ENCODE results near the gene MTHFR.

Gene MTHFR

GRCh38 chr1:11797525-11798216 is 8.1 kb downstream of the MTHFR start:
- no peak for DNase-seq (ENCODE audit: low spot score)

- no peak for DNase-seq (ENCODE audit: low spot score)
These were observed 9.5 kb downstream of the MTHFR start for GRCh38 chr1:11796036-11796828.

GRCh38 chr1:11795238-11795890 is 10.4 kb downstream of the MTHFR start:
- no peak for DNase-seq (ENCODE audit: low spot score)

GRCh38 chr1:11794446-11795237 is 11.1 kb downstream of the MTHFR start:
- DNase-seq (ENCODE audit: low spot score): no peak

GRCh38 chr1:11793819-11794218 is 11.9 kb downstream of the MTHFR start:
- no peak for DNase-seq (ENCODE audit: low spot score)

- DNase-seq (ENCODE audit: low spot score): no peak
These were observed 13.7 kb downstream of the MTHFR start for GRCh38 chr1:11792106-11792505.

GRCh38 chr1:11790880-11791715 is 14.7 kb downstream of the MTHFR start:
- DNase-seq (ENCODE audit: low spot score): no peak

- DNase-seq (ENCODE audit: low spot score): no peak
These were observed 15.5 kb downstream of the MTHFR start for GRCh38 chr1:11790101-11790879.

GRCh38 chr1:11789126-11790067 is 16.4 kb downstream of the MTHFR start:
- DNase-seq (ENCODE audit: low spot score): no peak

GRCh38 chr1:11788549-11789053 is 17.2 kb downstream of the MTHFR start:
- no peak for DNase-seq (ENCODE audit: low spot score)

- no peak for DNase-seq (ENCODE audit: low spot score)
These were observed 17.8 kb downstream of the MTHFR start for GRCh38 chr1:11787804-11788436.

- no peak for DNase-seq (ENCODE audit: low spot score)
These were observed 18.4 kb downstream of the MTHFR start for GRCh38 chr1:11787251-11787803.

GRCh38 chr1:11786168-11786567 is 19.6 kb downstream of the MTHFR start:
- DNase-seq (ENCODE audit: low spot score): no peak

- DNase-seq (ENCODE audit: low spot score): peak; percentile 89
These were observed 20.6 kb downstream of the MTHFR start for GRCh38 chr1:11784993-11785769.

GRCh38 chr1:11784256-11784992 is 21.3 kb downstream of the MTHFR start:
- no peak for DNase-seq (ENCODE audit: low spot score)

GRCh38 chr1:11783556-11783955 is 22.2 kb downstream of the MTHFR start:
- no peak for DNase-seq (ENCODE audit: low spot score)
